Natural killer cell (primary cell): ENCODE results near the gene ITGAV. TPM values are rescaled to one million over a fixed set of nuclear protein-coding genes. Genes with fewer than 3 reads are reported as not detected.

Experiments
- ATAC-seq, 3 donors: fragments of 150-1000 bp in 2 of 3; fragments of 200-7000 bp in 1 of 3; cut with Tn5 transposase; 1 replicate in 1 of 3; 2 replicates in 2 of 3; pipeline ENCODE4 v1.10.0; 2021; ENCODE audit warnings: mild to moderate bottlenecking in 2 of 3, moderate library complexity in 2 of 3
- DNase-seq, 2 donors: peaks; one replicate each; pipeline versions ENCODE4 v3.0.0 to v3.0.0-alpha.2; 2013 to 2021; ENCODE audit warnings: mixed read lengths in 1 of 2
- H3K27ac ChIP-seq: one replicate; pipeline ENCODE4 v1.5.1; 2013; ENCODE audit warnings: mild to moderate bottlenecking, low read length
- H3K27me3 ChIP-seq: one replicate; pipeline ENCODE4 v1.6.1; 2013; ENCODE audit warnings: low read length; ENCODE audit not compliant: control insufficient read depth, insufficient read depth
- H3K36me3 ChIP-seq: one replicate; pipeline ENCODE4 v1.6.1; 2013; ENCODE audit warnings: low read length; ENCODE audit not compliant: control insufficient read depth, insufficient read depth
- H3K4me1 ChIP-seq: one replicate; pipeline ENCODE4 v1.6.1; 2013; ENCODE audit warnings: low read length; ENCODE audit not compliant: control insufficient read depth, insufficient read depth
- H3K4me3 ChIP-seq: one replicate; pipeline ENCODE4 v1.5.1; 2013; ENCODE audit warnings: low read length
- H3K9me3 ChIP-seq: one replicate; pipeline ENCODE4 v1.6.1; 2013; ENCODE audit warnings: low read length; ENCODE audit not compliant: control insufficient read depth, insufficient read depth
- H3K27ac Mint-ChIP-seq, 2 donors: one replicate each; pipeline ENCODE4 v1.8.0; 2022; ENCODE audit warnings: mild to moderate bottlenecking in 2 of 2, mixed read lengths in 2 of 2, moderate library complexity in 1 of 2
- H3K27me3 Mint-ChIP-seq, 2 donors: one replicate each; pipeline ENCODE4 v1.8.0; 2022; ENCODE audit warnings: low read depth in 2 of 2, mixed read lengths in 2 of 2
- H3K36me3 Mint-ChIP-seq: one replicate; pipeline ENCODE4 v1.8.0; 2022; ENCODE audit warnings: mixed read lengths
- H3K4me1 Mint-ChIP-seq, 2 donors: one replicate each; pipeline ENCODE4 v1.8.0; 2022; ENCODE audit warnings: mixed read lengths in 2 of 2
- H3K4me3 Mint-ChIP-seq: one replicate; pipeline ENCODE4 v1.8.0; 2022; ENCODE audit warnings: mild to moderate bottlenecking, moderate library complexity, mixed read lengths
- H3K9me3 Mint-ChIP-seq, 2 donors: one replicate each; pipeline ENCODE4 v1.8.0; 2022; ENCODE audit warnings: mixed read lengths in 2 of 2
- CTCF ChIP-seq: fragments of 200-600 bp; IDR thresholded peaks from one replicate; pipeline ENCODE4 v1.8.0; 2022; ENCODE audit warnings: antibody characterized with exemption
- whole genome bisulfite sequencing: methylation state at CpG from one replicate; pipeline ENCODE4 v1.1.7; 2013; ENCODE audit warnings: missing lambda C conversion rate; ENCODE audit not compliant: insufficient coverage; 5-methylcytosine and 5-hydroxymethylcytosine counted together
- intact Hi-C: fragments of 100-400 bp; cut with micrococcal nuclease; formaldehyde crosslinking; loops from one replicate; pipeline ENCODE4 v1.14.2; 2022
- total RNA-seq, 4 donors: library from RNA; stranded (reverse); fragments of 120-200 nt in 1 of 4; gene quantifications; one replicate each; pipeline versions ENCODE4 v1.2.3 to v1.2.4, GENCODE V29; 2013 to 2022

ITGAV gene
- total RNA-seq, 3 donors from 2014 or later (not counting 1 experiment from before 2014, with no cell fraction given): 10.7 to 14.7 (median 12.0) TPM

GRCh38 chr2:186590350-186590758, 498 bp downstream of the ITGAV start:
- H3K36me3 Mint-ChIP-seq: no peaks in the 10 kb centered on the region
- peaks cover 21 to 36% of the 10 kb centered on the region in 2 donors for H3K4me1 Mint-ChIP-seq
- peak overlapping the region; percentile 88 for H3K4me3 Mint-ChIP-seq
- WGBS: under 1% methylated on average over 25 of the region's 32 CpGs
- Histone ChIP-seq H3K4me3 (peak overlapping the region; percentile 52), H3K36me3 (no peaks in the 10 kb centered on the region), H3K9me3 (no peaks in the 10 kb centered on the region), H3K27me3 (no peaks in the 10 kb centered on the region), H3K4me1 (peaks cover 12% of the 10 kb centered on the region), H3K27ac (peak overlapping the region; percentile 66)
- intact Hi-C loops: loop anchor here (2.0 to 5.0 kb wide), 2 partner anchors 104 to 857 kb away; partner anchors contain the start of genes CALCRL and ZC3H15
- ATAC-seq (no peak), DNase-seq (no peak)
- no peaks in the 10 kb centered on the region for H3K9me3 Mint-ChIP-seq
- no peak for TF ChIP-seq CTCF
- H3K27ac Mint-ChIP-seq: peak overlapping the region; percentile 62 to 85
- H3K27me3 Mint-ChIP-seq: peaks cover 4 to 7% of the 10 kb centered on the region in 2 donors

- intact Hi-C loops: loop anchor here (2.0 to 5.0 kb wide), 2 partner anchors 104 to 856 kb away; partner anchors contain the start of genes CALCRL and ZC3H15
- H3K36me3 Mint-ChIP-seq: no peaks in the 10 kb centered on the region
- peak; percentile 19 to 51 for DNase-seq
- H3K27me3 Mint-ChIP-seq: peaks cover 0 to 2% of the 10 kb centered on the region in 2 donors
- H3K9me3 ChIP-seq: no peaks in the 10 kb centered on the region
- peak; percentile 23 to 54 (median 31) for ATAC-seq
- 5% methylated on average over 14 of the region's 17 CpGs for WGBS
- H3K4me1 ChIP-seq: peaks cover 12% of the 10 kb centered on the region
- peak overlapping the region; percentile 62 to 85 for H3K27ac Mint-ChIP-seq
- H3K27me3 ChIP-seq: no peaks in the 10 kb centered on the region
- peak overlapping the region; percentile 52 for H3K4me3 ChIP-seq
- no peaks in the 10 kb centered on the region for H3K36me3 ChIP-seq
- H3K4me3 Mint-ChIP-seq: peak overlapping the region; percentile 88
- H3K9me3 Mint-ChIP-seq: no peaks in the 10 kb centered on the region
- no peak for TF ChIP-seq CTCF
- H3K4me1 Mint-ChIP-seq: peaks cover 21 to 36% of the 10 kb centered on the region in 2 donors
- peak overlapping the region; percentile 66 for H3K27ac ChIP-seq
These were observed 1.1 kb downstream of the ITGAV start for GRCh38 chr2:186590759-186591505.

GRCh38 chr2:186591506-186591890, 1.6 kb downstream of the ITGAV start:
- TF ChIP-seq CTCF: no peak
- peak overlapping the region; percentile 88 for H3K4me3 Mint-ChIP-seq
- no peaks in the 10 kb centered on the region for H3K27me3 ChIP-seq
- no peaks in the 10 kb centered on the region for H3K36me3 ChIP-seq
- ATAC-seq: no peak
- intact Hi-C loops: loop anchor here (2.0 to 5.0 kb wide), 2 partner anchors 105 to 856 kb away; partner anchors contain the start of genes CALCRL and ZC3H15
- peak overlapping the region; percentile 62 to 85 for H3K27ac Mint-ChIP-seq
- WGBS: no CpG with 5 or more reads among the region's 3 CpGs
- peaks cover 12% of the 10 kb centered on the region for H3K4me1 ChIP-seq
- H3K27me3 Mint-ChIP-seq: no peaks in the 10 kb centered on the region
- peak overlapping the region; percentile 19 for H3K27ac ChIP-seq
- no peaks in the 10 kb centered on the region for H3K36me3 Mint-ChIP-seq
- DNase-seq: no peak
- H3K9me3 Mint-ChIP-seq: no peaks in the 10 kb centered on the region
- no peaks in the 10 kb centered on the region for H3K9me3 ChIP-seq
- peaks cover 21 to 36% of the 10 kb centered on the region in 2 donors for H3K4me1 Mint-ChIP-seq
- peak overlapping the region; percentile 52 for H3K4me3 ChIP-seq
